ENCODE measurements around the gene PRUNE2. TPM values are rescaled to one million over a fixed set of nuclear protein-coding genes. Genes with fewer than 3 reads are reported as not detected.

PRUNE2 gene
- total RNA-seq, 1 donor from 2014 or later: under 0.01 TPM

DNA sequence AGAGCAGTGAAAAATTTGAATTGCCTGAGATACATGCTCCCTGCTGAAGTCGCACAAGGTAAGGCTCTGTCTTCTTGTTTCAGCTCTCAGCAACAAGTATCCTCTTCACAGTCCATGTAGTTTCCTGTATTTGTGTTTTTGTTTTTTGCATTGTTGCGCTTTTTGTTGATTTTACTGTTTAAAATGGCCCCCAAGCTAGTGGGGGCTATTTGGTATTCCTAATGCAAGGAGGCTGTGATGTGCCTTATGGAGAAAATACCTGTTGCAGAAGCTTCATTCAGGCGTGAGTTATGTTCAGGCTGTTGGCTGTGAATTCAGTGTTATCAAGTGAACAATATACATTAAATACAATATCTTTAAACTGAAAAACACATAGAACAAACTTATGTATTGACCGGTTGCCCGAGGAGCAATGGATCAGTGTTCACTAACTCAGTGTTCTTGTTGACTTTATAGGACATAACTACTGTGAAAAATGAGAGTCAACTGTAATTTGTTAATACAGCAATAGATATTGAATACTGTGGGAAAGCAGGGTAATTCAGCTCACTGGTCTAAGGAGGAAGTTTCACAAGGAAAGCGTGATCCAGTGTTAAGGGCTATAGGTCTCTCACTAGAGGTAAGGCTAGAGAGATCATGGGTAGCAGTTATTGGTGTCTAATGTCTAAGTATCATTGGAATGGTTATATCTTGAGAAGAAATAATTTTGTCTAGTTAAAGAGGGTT is 296.5 kb downstream of the PRUNE2 start:
- TF ChIP-seq, protein P1, sequence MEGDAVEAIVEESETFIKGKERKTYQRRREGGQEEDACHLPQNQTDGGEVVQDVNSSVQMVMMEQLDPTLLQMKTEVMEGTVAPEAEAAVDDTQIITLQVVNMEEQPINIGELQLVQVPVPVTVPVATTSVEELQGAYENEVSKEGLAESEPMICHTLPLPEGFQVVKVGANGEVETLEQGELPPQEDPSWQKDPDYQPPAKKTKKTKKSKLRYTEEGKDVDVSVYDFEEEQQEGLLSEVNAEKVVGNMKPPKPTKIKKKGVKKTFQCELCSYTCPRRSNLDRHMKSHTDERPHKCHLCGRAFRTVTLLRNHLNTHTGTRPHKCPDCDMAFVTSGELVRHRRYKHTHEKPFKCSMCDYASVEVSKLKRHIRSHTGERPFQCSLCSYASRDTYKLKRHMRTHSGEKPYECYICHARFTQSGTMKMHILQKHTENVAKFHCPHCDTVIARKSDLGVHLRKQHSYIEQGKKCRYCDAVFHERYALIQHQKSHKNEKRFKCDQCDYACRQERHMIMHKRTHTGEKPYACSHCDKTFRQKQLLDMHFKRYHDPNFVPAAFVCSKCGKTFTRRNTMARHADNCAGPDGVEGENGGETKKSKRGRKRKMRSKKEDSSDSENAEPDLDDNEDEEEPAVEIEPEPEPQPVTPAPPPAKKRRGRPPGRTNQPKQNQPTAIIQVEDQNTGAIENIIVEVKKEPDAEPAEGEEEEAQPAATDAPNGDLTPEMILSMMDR (IDR thresholded peaks at IDR 0.05; ENCODE audit: insufficient read depth, low read length, severe bottlenecking): no peak
- DNase-seq (ENCODE audit: low read depth): no peak
- FAIRE-seq: no peak
- Histone ChIP-seq H3K36me3 (ENCODE audit: control insufficient read depth, insufficient read depth, low read length) (no peaks in the 10 kb centered on the region), H3K4me3 (ENCODE audit: low read depth, low read length) (no peak overlapping the region), H3K27me3 (ENCODE audit: control insufficient read depth, insufficient read depth, low read length) (no peaks in the 10 kb centered on the region)

DNA sequence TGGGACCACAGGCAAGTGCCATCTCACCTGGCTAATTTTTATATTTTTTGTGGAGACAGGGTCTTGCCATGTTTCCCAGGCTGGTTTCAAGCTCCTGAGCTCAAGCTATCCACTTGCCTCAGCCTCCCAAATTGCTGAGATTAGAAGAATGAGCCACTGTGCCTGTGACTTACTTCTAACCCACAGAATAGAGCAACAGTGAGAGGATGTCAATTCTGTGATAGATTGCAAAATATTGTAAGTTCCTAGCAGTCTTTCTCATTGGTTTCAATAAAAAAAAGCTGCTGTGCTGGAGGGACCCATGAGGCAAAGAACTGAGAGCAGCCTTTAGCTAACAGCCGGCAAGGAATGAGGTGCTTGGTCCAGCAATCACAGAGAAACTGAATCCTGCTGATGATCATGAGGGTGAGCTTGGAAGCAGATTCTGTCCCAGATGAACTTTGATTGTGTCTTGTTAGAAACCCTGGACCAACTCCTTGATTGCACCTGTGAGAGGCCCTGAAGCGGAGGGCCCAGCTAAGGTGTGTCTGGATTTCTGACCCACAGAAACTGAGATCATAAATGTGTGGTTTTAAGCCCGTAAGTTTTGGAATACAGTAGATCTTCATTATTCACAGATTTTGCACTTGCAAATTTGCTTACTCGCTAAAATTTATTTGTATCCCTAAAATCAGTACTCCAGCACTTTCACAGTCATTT is 297.2 kb downstream of the PRUNE2 start:
- TF ChIP-seq, protein P1 (IDR thresholded peaks at IDR 0.05; ENCODE audit: insufficient read depth, low read length, severe bottlenecking): no peak
- Histone ChIP-seq H3K4me3 (ENCODE audit: low read depth, low read length) (no peak overlapping the region), H3K27me3 (ENCODE audit: control insufficient read depth, insufficient read depth, low read length) (no peaks in the 10 kb centered on the region), H3K36me3 (ENCODE audit: control insufficient read depth, insufficient read depth, low read length) (no peaks in the 10 kb centered on the region)
- FAIRE-seq (no peak), DNase-seq (ENCODE audit: low read depth) (no peak)

DNA sequence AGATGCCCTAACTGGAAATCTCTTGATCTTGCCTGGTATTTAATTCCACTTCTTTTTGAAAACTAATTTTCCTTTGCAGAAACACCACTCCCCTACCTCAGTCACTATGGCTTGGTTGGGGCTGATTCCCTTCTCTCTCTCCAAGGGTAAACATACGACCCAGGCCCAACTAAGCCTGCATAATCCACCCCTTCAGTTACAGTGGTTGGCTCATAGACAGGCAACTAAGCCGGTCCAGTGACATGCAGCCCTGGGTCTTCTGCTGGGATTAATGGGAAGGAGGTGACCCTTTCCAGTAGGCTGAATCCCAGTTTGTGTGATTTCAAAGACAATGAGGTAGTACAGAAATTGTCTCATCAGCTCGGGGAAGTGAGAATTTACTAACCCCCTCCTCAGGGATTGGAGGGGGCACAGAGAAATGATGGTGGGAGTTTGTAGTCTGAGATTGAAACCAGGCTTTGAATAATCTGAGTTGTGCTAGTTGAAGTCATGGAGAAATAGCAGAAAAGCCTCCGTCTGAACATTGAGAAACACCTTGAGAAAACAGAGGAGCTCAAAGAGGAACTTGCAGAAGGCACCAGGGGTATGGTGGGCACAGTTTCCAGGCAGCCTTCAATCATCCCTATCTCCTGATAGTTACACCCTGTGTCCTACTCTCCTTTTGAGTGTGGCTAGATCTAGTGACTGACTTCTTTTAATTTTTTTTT is 298.0 kb downstream of the PRUNE2 start:
- DNase-seq (ENCODE audit: low read depth): no peak
- no peaks in the 10 kb centered on the region for H3K27me3 ChIP-seq (ENCODE audit: control insufficient read depth, insufficient read depth, low read length)
- H3K36me3 ChIP-seq (ENCODE audit: control insufficient read depth, insufficient read depth, low read length): no peaks in the 10 kb centered on the region
- TF ChIP-seq, protein P1 (IDR thresholded peaks at IDR 0.05; ENCODE audit: insufficient read depth, low read length, severe bottlenecking): no peak
- no peak for FAIRE-seq
- H3K4me3 ChIP-seq (ENCODE audit: low read depth, low read length): no peak overlapping the region

DNA sequence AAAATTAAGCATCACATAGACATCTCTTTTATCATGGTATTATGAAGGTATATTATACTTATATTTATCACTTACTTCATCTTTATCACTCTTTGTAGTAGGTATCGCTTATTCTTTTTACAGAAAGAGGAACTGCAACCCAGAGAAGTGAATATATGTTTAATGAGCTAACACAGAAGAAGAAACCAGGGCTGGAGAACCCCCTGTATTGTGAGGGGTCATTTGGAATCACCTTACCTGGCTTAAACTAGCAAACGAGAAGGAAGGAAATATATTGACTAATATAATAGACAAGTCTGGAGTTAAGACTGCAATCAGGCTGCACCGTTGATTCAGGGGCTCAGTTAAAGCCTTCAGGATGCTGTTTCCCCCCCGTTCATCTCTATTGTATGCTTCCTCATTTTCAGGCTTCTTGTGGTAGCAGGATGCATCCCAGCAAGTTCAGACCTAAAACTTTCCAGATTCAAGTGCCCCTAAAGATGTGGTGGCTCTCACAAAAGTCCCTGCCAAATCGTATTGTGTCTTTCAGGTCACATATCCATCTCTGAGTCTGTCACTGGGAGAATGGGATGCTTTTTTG is 300.5 kb downstream of the PRUNE2 start:
- no peak for FAIRE-seq
- no peaks in the 10 kb centered on the region for H3K27me3 ChIP-seq (ENCODE audit: control insufficient read depth, insufficient read depth, low read length)

DNA sequence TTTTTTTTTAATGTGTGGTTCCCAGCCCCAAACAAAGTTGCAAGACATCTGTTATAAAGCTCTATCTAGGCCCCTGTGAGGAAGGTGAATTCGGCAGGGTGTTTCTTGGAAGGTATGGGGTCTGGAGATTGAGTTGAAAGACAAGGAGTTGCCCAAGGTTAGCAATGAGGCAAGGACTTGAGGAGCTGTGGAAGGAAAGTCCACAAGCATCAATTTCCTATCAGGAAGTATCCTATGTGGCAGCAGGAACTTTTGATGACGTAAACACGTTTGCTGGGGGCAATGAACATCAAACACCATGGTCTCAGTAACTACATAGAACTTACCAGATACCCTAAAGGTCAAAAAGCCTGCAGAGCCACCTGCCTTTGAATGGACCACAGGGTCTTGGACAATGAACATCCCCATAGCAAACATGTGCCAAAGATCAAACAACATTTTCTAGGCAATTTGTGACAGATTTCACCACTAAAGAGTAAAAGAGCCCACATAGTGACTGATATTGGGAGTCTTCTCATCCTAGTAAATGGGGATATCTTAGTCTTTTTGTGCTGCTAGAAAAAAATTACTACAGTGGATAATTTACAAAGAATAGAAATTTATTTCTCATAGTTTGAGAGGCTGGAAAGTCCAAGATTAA is 301.9 kb downstream of the PRUNE2 start:
- no peak for DNase-seq (ENCODE audit: low read depth)
- no peak for FAIRE-seq
- no peaks in the 10 kb centered on the region for H3K27me3 ChIP-seq (ENCODE audit: control insufficient read depth, insufficient read depth, low read length)
- no peak overlapping the region for H3K4me3 ChIP-seq (ENCODE audit: low read depth, low read length)
- TF ChIP-seq, protein P1 (IDR thresholded peaks at IDR 0.05; ENCODE audit: insufficient read depth, low read length, severe bottlenecking): no peak
- no peaks in the 10 kb centered on the region for H3K36me3 ChIP-seq (ENCODE audit: control insufficient read depth, insufficient read depth, low read length)

More for the DNA sequence above, 300.5 kb downstream of the PRUNE2 start:
- TF ChIP-seq, protein P1 (IDR thresholded peaks at IDR 0.05; ENCODE audit: insufficient read depth, low read length, severe bottlenecking): no peak
- DNase-seq (ENCODE audit: low read depth): no peak
- no peaks in the 10 kb centered on the region for H3K36me3 ChIP-seq (ENCODE audit: control insufficient read depth, insufficient read depth, low read length)
- no peak overlapping the region for H3K4me3 ChIP-seq (ENCODE audit: low read depth, low read length)

All from bronchial epithelial cell (primary cell).